ENCODE measurements around the gene IARS2.
"Not testable (repeated sequence)": the region's sequence is repeated elsewhere in the genome, so short reads cannot be mapped to it uniquely, and the experiment has no call there.

IARS2 gene

DNA sequence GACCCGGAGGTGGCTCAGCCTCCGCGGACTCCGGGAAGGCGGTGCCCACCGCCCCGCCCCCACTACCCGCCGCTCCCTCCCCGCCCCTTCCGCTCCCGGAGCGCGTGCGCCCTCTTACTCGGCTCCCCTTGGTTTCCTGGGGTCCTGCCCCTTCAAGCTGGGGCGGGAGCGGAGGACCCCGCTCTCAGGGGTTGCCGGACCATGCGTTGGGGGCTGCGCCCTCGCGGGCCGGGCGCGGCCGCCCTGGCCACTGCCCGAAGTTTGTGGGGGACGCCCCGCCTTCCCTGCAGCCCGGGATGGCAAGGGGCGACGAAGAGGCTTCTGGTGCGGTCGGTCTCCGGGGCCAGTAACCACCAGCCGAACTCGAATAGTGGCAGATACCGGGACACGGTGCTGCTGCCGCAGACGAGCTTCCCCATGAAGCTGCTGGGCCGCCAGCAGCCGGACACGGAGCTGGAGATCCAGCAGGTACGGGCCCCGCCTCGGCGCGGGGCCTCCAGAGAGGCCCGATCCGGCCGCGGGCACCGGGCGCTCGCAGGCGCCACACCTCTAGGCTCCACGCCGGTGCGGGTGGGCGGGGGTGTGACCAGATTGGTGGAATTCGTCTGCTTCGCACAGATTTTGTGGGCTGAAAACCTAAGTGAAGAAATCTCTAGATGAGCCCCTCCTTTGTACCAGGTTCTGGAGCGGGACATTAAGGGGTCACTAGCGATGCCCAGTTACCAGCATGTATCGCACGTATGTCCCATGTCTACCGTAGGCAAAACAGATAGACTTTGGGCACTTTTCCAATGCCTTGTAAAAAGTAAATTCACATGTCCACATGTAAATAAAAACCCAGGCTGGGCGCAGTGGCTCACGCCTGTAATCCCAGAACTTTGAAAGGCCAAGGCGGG is at the start of gene IARS2:
Gene IARS2 (plus strand): TSS at position 117 of the 896 bp plus-strand sequence. CDS start 85 bp downstream, at position 202.
- DNase-seq: peak; percentile 84

DNA sequence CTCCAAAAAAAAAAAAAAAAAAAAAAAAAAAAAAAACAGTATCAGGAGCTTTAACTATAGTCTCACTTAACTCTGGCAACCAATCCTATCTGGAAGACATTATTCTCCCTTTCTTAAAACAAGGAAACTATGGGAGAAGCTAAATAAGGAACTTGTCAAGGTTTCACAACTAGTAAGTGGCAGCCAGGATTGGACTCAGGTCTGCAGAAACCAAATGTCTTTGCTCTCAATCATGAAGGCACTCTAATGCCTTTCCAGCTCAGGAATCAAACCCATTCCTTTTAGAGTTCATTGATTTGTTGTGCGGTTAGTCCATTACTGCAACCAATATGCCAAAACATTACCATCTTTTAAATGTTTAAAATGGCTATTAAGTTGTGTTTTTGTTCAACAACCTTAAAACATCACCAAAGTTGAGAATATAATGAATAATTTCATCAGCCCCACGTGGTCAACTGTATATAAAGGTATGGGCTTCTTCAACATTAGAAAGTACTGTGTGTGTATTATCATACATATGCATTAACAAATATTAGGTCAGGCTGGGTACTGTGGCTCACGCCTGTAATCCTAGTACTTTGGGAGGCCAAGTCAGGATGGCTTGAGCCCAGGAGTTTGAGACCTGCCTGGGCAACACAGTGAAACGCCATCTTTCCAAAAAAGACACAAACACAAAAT is 49.1 kb upstream of the IARS2 start:
- no peak for DNase-seq

DNA sequence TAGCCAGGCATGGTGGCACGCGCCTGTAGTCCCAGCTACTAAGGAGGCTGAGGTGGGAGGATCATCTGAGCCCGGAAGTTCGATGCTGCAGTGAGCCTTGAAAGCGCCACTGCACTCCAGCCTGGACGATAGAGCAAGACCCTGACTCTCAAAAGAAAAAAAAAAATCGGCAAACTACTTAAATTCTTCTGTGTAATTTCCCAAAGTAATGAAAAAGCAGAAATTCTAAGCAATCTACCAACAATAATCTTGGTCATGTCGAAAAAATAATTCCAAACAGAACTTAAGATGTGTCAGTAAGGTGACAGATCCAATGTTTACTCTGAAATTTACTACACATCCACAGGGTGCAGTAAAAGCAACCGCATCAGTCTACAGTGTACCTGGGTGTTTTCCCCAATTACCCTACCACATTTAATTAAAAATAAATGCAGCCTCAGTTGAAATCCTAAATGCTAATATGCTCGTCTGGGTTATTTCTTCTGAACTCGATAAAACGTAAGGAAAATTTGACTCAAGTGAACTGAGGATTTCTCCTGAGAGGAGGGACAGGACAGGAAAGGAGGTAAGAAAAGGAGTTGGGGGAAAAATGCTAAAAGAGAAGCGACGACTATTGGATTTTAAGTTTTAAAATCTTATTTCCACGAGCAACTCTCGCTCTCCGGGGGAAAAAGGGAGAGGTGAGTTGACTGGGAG is 48.4 kb upstream of the IARS2 start:
- no peak for DNase-seq

DNA sequence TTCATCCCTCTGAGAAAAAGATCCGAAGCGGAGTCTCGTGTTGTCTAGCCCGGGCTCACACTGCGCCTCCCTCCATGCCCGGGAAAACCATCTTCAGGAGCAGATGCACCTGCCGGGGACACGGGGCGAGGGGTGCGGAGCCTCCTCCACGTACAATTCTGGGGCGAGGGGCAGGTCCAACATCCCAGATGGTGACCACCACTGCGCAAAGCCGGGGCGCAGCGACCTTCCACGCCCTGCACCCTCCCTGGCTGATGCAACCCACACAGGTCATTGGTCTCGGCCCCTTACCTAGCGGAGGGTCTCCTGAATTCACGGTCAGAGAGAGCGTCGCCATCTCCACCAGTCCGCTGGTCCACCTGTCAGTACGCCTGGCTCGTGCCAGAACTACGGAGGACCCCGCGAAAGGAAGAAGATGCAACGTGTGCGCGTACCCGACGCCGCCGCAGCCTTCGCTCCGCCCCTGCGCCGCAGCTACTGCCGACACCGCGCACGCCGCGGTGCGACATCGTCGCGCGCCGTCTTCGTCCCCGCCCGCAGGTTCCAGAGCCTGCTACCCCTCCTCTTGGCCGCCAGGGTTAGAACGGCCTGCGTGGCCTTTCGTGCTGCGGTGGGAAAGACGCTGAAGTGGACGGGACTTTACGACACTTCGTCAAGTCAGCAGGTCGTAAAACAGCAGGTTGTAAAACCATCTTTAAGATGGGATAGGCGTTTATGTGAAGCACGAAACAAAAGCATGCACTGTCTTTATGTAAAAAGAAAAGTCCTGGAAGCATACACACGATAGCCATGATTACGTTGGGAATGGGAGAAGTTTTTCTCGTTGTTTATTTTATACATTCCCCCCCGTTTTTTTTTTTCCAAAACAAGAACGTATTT is 47.6 kb upstream of the IARS2 start, which contains the start of gene EPRS1:
Gene EPRS1 (minus strand): TSS at position 454 of the 879 bp plus-strand sequence. CDS start 117 bp downstream, at position 337.
- peak; percentile 93 for DNase-seq

DNA sequence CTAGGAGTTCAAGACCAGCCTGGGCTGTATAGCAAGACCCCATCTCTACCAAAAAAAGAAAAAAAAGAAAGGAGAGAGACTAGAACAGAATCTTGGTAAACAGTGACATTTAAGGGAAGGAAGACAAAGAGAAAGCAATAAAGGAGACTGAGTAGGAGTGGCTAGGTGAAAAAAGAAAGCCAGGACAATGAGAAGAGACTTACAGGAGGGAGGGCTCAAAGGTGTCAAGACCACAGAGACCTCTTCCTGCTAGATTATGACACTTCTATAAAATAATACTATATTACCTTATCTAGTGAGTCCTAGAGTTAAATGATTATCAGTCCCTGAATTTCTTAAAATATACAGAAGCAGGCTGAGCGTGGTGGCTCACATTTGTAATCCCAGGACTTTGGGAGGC is 37.6 kb upstream of the IARS2 start:
- DNase-seq: no peak

DNA sequence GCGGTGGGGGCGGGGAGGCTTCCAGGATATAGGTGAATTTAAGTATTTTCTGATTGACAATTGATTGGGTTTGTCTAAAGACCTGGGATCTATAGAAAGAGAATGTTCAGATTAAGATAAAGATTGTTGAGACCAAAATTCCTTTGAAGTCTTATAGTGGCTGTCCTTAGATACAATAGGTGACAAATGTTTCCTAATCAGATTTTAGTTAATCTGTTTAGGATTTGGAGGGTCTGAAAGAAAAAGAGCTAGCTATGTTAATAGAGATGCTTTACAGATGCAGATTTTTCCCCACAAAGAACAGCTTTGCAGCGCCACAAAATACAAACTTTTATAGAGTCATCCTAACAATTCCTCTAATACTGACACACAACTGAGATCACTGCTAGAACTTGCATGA is 33.1 kb upstream of the IARS2 start:
- no peak for DNase-seq

DNA sequence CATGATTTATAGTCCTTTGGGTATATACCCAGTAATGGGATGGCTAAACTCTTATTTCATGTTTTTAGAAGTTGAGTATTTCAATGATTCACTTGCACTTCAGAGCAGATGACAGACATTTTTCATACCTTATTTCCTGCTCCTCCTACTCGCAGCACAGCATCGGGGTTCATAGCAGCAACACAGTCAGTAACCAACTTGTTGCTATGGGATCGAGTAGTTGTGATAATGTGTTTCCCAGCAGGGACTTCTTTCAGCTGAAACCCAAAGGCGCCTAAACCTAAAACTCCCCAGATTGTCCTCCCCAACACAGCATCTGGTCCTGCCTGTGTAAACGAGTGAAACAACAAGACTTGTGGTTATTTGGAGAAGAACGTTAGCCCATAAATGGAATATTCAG is 31.3 kb upstream of the IARS2 start:
- no peak for DNase-seq

DNA sequence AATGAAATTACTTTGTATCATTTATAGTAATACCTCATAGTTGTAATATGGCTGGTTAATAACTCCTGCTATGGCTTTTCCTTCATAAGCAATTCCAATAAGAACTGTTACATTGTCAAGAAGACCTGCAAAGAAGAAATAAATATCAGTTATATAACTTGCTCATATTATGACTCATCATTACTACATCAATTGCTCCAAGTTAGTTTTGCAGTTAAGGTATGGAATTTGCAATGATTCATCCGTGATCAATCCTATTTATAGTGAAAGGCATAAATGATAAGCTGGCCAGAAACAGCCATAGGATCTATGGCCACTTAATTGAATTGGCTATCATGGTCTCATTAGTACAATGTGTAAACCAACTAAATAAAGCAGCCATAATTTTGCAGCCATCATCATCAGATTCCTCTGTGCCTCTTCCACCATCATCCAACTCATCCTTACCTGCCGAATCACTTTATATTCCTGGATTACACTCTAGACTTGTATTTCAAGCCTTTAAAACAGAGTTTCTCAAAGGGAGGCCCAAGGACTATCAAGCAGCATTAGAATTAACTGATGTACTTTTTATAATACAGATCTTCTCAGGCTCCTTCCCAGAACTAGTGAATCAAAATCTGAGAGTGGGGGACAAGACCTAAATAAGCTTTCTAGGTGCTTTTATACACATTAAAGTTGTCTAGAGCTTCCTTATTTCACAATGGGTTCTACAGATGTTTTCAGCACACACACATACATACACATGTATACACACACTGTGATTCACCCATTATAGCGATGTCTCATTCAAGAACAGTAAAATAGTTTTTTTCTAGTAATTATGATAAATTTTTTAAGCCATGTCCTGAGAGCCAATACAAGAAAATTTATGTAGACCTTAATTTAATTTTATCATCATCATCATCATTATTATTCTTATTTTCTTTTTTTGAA is 26.4 kb upstream of the IARS2 start:
- DNase-seq: no peak

DNA sequence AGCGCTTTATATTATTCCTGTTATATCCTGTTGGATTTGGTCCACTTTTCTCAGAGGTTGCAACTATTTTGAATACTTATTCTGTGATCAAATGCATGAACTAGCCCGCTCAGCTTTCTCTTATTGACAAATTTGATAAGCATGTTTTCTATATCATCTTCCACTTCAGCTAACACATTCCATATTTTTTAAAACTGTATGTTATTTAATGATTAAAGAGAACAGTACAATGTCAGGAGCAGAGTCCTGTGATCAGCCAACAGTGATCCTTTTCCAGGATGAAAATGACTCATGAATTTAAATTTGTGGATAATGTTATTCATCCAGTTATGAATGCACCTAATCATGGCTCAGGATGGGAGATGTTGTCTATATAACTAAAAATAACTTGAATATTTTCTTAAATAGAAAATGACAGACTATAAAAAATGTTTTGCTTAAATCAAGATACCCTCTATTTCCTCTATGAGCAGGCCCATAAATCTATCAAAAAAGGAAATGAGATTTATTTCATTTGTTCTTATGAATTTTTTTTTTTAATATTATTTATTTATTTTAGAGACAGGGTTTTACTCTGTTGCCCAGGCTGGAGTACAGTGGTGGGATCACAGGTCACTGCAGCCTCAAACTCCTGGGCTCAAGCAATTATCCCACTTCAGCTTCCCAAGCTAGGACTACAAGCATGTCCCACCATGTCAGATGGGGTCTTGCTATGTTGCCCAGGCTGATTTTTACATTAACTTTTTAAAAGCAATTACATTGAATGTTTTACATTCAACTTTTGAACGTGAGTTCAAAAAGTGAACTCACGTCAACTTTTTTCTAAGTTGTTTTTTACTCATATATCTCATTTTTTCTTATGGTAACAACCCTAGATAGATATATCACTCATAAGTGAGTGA is 16.8 kb upstream of the IARS2 start:
- no peak for DNase-seq

DNA sequence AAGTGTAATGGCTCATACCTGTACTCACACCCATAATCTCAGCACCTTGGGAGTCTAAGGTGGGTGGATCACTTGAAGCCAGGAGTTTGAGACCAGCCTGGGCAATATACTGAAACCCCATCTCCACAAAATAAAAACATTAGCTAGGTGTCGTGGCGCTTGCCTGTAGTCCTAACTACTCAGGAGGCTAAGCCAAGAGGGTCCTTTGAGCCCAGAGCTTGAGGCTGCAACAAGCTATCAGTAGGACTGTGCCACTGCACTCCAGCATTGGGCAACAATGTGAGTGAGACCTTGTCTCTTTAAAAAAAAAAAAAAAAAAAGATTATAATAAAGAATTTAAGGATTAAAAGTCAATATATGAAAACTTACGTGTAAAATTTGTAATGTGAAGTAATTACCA is 16.0 kb upstream of the IARS2 start:
- DNase-seq: no peak

DNA sequence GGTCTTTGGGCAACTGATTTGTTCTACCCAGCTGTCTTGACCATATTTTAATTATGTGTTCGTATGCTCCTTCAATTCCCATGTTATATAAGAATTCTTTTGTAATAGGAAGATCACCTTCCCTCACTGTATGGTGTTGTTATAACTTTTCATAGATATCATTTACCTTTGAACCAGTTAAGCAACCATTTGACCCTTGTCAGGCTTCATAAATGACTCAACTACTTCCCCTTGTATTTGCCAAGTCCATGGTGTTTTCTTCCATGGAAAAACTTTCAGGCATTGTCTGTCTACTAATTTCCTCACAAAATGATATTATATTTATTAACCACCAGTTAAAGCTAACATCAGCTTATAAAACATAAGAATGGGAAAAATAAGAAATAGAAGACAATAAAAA is 9.5 kb upstream of the IARS2 start:
- no peak for DNase-seq

DNA sequence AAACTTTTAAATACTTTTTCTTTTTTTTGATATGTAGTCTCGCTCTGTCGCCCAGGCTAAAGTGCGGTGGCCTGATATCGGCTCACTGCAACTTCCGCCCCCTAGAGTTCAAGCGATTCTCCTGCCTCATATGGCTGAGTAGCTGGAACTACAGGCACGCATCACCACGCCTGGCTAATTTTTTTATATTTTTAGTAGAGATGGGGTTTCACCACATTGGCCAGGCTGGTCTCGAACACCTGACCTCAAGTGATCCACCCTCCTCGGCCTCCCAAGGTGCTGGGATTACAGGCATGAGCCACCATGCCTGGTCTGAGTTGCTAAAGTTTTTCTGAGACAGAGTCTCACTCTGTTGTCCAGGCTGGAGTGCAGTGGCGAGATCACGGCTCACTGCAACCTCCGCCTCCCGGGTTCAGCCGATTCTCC is 7.7 kb upstream of the IARS2 start:
- not testable (repeated sequence) for DNase-seq

DNA sequence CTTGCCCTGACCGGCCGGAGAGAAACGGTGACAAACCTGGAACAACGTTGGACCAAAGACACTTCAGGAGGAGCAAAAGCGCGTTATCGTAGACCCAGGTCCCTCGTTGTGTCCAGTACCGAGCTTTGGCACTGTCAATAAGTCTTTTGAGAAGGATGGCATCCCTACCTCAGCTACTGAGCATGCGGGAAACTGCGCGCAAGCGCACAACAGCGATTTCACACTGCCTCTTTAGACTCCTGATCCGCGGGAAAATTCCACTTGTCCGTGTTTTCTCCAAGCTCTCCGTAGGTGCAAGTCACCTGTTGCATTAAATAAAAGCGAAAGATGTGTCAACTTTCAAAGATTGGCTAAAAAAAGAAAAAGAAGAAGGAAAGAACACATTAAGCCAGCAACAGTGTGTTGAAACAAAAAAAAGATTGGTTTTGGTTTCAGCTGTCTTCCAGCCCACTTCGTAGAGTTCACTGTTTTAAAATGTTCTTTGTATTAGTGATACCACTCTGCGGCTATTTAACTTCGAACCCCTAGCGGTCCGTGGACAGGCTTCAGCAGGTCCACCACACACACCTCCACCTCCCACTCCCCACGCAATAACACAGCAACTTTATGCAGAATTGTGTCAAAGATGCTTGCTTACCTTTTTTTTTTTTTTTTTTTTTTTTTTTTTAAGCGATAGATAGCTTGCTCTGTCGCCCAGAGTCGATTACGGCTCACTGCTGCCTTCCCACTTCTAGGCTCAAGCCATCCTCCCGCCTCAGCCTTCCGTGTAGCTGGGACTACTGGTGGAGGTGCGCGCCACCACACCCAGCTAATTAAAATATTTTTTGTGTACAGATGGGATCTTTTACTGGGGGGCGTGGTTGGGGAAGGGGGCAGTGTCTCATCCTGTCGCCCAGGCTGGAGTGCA is 4.0 kb upstream of the IARS2 start, which contains the start of gene BPNT1:
Gene BPNT1 (minus strand): TSS at position 139 of the 907 bp plus-strand sequence. CDS start 9,942 bp downstream, outside the sequence.
- peak; percentile 97 for DNase-seq

DNA sequence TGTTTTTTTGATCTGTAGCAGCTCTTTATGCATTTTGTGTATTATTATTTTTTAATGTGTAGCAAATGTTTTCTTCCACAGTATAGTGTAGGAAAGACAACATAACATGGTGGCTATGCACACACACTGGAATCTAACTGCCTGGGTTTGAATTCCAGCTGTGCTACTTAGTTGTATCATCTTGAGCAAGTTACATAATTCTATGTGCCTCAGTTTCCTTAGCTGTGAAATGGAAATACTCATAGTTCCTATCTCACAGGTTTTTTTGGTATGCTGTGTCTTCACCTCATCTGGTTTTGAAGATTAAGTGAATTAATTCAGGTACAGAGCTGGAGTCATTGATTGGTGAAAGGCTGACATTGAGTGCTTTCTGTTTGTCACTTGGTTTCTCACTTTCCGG is 1.2 kb upstream of the IARS2 start:
- DNase-seq: no peak

DNA sequence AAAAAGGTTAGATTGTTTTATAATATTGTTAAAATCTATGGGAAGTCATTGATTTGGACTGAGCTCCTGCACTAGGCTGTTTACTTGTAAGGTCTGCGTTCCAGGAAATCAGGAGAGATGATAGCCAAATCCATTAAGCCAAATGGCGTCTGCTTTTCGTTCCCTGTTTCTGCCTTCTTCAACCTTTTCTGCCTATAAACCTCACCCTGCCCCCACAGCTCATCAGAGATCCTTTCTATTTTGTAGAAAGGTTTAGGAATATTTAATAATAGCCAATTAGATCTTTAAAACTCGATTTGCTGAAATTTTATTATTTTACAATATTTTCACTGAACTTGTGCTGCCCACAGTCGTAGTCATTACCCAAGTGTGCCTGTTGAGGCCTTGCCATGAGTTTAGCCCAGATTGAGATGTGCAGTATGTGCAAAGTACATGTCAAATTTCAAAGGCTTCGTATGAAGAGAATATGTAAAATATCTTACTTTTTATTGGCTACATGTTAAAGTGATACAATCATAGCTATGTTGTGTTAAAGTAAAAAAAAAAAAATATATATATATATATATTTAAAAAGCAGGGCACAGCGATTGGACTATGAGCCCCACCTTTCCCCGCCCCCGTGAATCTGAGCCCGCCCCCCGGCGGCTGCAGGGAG is 444 bp upstream of the IARS2 start:
- no peak for DNase-seq

DNA sequence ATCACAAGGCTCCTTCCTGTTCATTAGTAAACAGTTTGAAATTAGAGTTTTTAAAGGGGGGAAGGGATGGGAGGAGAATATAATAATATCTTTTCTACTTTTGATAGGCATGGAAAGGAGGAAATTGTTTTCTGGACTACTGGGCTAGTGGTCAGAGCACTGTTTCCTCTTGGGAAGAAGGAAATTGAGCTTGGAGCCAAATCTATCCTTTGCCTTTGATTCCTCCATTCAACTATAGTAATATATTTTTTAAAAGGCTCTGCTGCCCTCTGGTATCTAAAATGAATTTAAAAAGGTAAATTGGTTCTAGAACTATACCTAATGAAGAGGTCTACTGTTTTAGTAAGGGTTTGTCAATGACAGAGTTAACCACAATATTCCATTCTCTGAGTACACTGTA is 5.9 kb downstream of the IARS2 start:
- DNase-seq: no peak

DNA sequence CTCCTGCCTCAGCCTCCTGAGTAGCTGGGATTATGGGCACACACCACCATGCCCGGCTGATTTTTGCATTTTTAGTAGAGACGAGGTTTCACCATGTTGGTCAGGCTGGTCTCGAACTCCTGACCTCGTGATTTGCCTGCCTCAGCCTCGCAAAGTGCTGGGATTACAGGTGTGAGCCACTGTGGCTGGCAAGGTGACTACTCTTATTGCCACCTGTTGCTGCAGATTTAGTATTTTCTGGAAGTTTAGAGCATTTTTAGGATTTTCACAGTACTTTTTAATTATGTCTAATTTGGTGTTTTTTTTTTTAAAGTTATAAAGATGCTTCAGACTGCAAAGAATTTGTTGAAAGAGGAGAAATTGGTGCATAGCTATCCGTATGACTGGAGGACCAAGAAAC is 16.5 kb downstream of the IARS2 start:
- DNase-seq: not testable (repeated sequence)

DNA sequence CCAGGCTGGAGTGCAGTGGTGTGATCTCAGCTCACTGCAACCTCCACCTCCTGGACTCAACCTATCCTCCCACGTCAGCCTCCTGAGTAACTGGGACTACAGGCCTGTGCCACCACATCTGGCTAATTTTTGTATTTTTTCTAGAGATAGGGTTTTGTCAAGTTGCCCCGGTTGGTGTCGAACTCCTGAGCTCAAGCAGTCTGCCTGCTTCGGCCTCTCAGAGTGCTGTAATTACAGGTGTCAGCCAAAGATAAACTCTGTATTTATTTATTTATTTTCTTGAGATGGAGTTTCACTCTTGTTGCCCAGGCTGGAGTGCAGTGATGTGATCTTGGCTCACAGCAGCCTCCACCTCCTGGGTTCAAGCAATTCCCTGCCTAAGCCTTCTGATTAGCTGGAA is 18.7 kb downstream of the IARS2 start:
- not testable (repeated sequence) for DNase-seq

All from NCI-H2107 (cell line).